NCI-H2107 treated with DMSO at 0.1 percent for 48 hours (cell line): Measurements from ENCODE around the gene TTC14.

Source experiments
- DNase-seq: peaks from one replicate; lab custom pipeline; 2025; ENCODE audit not compliant: unreplicated experiment; lab: John Stamatoyannopoulos, UW

TTC14 gene

GRCh38 chr3:180631317-180631716 is 29.4 kb downstream of the TTC14 start:
- DNase-seq = no peak

GRCh38 chr3:180633722-180634121 is 31.8 kb downstream of the TTC14 start:
- no peak for DNase-seq

- DNase-seq = no peak
Observed at GRCh38 chr3:180640987-180641386, 39.0 kb downstream of the TTC14 start.

GRCh38 chr3:180646187-180646790 is 44.3 kb downstream of the TTC14 start:
- no peak for DNase-seq

- DNase-seq = no peak
Observed at GRCh38 chr3:180656406-180656805, 54.4 kb downstream of the TTC14 start.

- DNase-seq = no peak
Observed at GRCh38 chr3:180657094-180657493, 55.1 kb downstream of the TTC14 start.
